ENCODE data around the gene WNK2.

WNK2 gene

GRCh38 chr9:93185266-93186214, 1.6 kb downstream of the WNK2 start:
- no peak for DNase-seq

DNA sequence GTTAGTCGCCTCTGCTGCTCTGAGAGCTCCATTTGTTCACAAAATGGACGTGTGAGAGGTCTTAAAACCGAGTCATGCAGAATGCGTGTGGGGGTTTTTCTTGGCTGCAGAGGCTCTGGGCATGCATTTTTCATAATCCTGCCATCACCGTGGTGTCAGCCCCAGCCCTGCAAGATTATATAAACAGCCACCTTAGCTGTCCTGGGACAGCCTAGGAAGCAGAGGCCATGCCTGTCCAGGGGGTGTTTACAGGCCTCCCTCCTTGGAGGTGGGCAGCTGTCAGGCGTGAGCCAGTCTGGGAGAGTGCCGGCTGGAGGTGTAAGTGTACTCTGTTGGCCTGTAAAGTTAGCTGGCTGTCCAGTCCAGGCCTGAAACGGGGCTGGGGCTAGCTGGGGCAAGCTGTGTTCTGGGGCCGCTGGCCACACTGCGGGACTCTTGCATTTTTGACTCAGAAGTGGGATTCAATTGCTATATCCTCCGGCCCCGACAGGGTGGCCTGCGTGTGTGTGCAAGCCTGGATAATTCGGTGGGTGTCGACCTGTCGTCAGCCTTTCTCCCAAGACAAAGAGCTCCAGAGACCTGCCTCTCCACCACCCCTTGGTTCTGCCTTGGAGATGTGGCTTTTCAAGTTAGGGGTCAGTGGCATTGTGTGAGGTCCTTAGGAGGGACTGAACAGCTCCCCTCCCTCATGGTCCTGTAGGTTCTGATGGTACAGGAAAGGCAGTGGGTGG, 2.4 kb downstream of the WNK2 start:
- no peak for DNase-seq

- peak in 1 of 3 donors; percentile 13 for DNase-seq
Observed at GRCh38 chr9:93187047-93187446, 3.1 kb downstream of the WNK2 start.

DNA sequence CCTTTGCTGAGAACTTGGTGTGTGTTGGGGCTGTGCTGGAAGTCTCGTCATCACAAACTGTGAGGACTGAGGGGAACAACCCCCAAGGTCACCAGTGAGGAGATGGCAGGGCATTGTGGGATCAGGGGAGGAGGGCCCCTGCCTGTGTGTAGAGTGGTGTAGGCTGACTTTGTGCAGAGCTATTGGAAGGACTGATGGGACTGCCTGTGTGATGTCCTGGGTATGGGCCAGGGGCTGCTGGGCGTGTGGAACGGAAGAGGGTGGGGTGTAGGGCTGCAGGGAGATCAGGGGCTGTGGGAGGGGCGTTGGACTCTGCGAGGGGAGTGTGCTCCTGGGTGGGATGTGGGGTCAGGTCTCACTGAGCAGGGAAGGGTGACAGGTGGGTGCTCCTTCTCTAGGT, 3.6 kb downstream of the WNK2 start:
- DNase-seq = no peak

- DNase-seq = no peak
Observed at GRCh38 chr9:93188426-93189368, 4.8 kb downstream of the WNK2 start.

DNA sequence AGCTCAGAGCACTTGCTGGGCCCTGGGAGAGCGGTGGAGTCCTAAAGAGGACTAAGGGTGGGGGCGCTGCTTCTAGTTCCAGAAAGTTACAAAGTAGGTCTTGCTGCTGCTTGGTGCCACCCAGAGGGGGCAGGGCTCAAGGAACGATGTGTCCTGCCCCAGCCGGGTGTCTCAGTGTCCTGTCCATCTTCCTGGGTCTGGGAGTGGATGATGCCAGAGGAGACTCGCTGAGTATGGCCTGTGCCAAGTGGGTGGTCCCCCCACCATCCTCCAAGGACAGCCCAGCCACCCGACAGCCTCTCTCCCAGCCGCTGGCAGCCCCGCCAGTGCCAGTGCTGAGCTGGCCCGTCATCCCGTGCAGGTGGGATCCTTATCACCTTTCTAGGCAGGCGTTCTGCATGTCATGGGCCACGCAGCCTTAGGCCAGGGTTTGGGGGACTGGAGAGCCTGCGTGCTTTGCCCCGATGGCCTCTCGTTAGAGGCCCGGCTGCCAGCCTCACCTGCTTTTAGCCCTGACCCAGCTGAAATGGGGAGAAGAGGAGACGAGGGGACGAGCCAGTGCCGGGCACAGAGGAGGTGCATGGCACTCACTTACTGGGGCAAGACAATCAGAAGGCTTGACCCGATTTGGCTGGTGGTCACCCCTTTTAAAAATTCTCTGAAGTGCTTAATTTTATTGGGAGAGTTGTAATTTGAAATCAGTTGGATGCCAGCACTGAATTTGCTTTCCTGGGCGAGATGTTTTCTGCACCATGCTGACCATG, 5.6 kb downstream of the WNK2 start:
- DNase-seq = no peak

GRCh38 chr9:93190133-93190525, 6.2 kb downstream of the WNK2 start:
- DNase-seq = no peak

GRCh38 chr9:93190656-93191353, 6.9 kb downstream of the WNK2 start:
- no peak for DNase-seq

DNA sequence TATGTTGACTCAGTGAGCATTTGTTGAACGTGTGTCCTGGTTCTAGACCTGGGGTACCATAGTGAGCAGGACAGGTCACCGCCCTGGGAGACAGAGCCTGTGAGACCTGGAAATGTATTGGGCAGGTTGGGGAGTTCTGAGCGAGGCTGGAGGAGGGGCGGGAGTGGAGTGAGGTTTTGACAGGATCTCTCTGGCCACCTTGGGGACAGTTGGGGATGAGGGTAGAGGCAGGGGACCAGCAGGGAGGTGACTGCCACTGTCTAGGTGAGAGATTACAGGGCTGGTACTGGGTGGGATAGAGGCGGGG, 7.4 kb downstream of the WNK2 start:
- no peak for DNase-seq

DNA sequence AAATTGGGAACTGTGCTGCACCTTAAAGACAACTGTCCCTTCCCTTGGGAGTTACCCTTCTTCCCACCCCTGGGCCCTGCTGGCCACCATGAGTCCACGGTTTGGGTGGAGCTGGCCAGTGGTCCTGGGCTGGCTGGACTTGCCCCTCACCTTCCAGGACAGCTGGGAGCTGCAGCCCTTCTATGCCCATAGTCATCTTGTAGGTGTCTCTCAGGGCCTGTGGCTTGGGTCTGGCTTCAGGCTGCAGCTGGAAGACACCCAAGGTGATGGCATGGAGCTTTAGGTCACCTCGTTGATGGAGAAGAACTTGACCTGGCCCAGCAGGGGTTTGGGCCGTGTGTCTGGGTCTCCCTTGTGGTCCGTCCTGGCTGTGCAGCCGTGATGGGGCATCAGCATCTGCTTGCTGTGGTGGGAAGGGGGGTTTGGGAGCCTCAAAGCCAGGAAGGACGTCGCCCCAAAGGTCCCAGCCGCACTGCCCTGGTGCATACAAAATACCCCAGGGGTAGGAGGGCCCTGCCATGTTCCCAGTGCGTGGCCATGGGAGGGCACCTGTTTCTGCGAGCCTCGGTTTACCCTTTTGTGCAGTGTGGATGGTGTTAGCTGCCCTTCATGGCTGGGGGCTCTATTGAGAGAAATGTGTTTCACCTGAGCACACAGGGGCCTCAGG, 8.9 kb downstream of the WNK2 start:
- no peak for DNase-seq

GRCh38 chr9:93193388-93194220, 9.7 kb downstream of the WNK2 start:
- no peak for DNase-seq

GRCh38 chr9:93194221-93194625, 10.3 kb downstream of the WNK2 start:
- no peak for DNase-seq

- no peak for DNase-seq
Observed at GRCh38 chr9:93194641-93195040, 10.7 kb downstream of the WNK2 start.

- DNase-seq = no peak
Observed at GRCh38 chr9:93196096-93197055, 12.4 kb downstream of the WNK2 start.

DNA sequence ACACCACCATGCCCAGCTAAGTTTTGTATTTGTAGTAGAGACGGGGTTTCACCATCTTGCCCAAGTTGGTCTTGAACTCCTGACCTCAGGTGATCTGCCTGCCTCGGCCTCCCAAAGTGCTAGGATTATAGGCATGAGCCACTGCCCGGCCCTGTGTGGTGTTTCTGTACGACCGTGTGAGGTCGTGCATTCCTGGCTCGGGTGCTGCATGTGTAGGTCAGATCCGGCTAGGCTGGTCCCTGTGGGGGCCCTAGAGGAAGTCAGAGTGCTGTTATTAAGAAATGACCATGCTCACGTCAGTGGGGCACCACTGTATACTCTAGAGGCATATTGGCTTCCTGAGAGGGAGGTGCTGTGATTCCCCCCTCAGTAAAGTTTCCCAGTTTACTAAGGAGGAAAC, 13.7 kb downstream of the WNK2 start:
- DNase-seq = no peak

- DNase-seq = no peak
Observed at GRCh38 chr9:93198117-93198837, 14.3 kb downstream of the WNK2 start.

- no peak for DNase-seq
Observed at GRCh38 chr9:93198838-93199625, 15.1 kb downstream of the WNK2 start.

DNA sequence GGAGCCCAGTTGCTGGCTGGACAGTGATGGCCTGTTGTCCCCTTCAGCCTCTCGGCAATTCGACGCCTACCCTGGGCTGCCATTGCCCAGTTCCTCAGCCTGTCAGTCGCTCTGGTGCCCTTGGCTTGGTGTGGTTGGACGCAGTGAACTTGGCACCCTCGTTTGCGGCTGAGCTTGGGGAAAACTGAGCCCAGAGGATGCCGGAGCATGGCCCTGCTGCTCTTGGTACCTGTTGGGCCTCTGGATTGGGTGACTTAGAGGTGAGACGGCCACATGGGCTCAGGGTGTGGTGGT, 16.5 kb downstream of the WNK2 start:
- DNase-seq = no peak

Data from suppressor macrophage treated with lipopolysaccharide for 1 hour (primary cell).